HG03175 (cell line): ENCODE results near the gene GATA2.

Experiments used
- ATAC-seq: cut with Tn5 transposase; IDR thresholded peaks from one replicate; pipeline ENCODE4 v1.9.1; 2021; ENCODE audit warnings: mild to moderate bottlenecking, moderate library complexity; ENCODE audit not compliant: unreplicated experiment

GATA2 gene

GRCh38 chr3:128459461-128459820 lies 33.6 kb downstream of the GATA2 start:
- no peak for ATAC-seq

- no peak for ATAC-seq
Measured at GRCh38 chr3:128458746-128459460, 34.1 kb downstream of the GATA2 start.

- ATAC-seq: no peak
Measured at GRCh38 chr3:128457937-128458336, 35.1 kb downstream of the GATA2 start.

DNA sequence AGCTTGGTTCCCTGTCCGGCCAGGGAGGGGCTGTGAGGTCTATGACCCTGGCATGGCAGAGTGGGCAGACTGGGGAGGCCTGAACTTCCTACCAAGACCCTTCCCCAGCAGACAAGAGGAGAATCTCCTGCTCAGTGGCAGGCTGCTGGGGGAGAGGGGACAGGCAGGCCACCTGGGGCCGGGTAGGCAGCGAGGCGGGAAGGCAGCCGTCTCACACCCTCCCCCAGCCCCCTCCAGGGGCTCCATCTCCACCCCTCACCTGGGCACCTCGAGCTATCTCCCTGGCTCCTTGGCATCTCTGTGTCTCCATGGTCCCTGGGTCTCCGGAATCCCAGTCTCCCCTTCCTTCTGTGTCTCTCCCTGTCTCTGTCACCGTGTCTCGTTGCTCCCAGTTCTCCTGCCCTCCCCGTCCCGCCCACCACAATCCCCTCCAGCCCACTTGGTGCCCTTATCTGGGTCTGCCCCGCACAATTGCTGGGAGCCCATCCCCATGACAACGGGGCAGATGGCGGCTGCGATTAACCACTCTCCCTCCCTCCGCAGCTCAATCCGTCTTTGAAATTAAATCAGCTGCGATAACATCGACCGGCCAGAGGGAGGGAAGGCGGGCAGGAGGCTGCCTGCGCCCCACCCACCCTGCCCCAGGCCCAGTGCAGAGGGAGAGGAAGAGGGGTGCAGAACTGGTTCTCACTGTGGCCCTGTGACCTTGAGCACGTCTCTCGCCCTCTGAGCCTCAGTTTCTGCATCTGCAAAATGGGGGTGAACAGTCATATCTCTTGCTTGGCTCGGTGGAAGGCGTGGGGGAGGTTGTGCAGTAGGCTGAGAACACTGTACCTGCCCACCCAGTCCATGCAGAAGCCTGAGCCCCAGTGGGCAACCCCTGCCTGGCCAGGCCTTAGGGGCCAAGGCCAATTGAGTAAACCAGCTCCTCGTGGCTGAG lies 36.0 kb downstream of the GATA2 start:
- ATAC-seq: no peak

DNA sequence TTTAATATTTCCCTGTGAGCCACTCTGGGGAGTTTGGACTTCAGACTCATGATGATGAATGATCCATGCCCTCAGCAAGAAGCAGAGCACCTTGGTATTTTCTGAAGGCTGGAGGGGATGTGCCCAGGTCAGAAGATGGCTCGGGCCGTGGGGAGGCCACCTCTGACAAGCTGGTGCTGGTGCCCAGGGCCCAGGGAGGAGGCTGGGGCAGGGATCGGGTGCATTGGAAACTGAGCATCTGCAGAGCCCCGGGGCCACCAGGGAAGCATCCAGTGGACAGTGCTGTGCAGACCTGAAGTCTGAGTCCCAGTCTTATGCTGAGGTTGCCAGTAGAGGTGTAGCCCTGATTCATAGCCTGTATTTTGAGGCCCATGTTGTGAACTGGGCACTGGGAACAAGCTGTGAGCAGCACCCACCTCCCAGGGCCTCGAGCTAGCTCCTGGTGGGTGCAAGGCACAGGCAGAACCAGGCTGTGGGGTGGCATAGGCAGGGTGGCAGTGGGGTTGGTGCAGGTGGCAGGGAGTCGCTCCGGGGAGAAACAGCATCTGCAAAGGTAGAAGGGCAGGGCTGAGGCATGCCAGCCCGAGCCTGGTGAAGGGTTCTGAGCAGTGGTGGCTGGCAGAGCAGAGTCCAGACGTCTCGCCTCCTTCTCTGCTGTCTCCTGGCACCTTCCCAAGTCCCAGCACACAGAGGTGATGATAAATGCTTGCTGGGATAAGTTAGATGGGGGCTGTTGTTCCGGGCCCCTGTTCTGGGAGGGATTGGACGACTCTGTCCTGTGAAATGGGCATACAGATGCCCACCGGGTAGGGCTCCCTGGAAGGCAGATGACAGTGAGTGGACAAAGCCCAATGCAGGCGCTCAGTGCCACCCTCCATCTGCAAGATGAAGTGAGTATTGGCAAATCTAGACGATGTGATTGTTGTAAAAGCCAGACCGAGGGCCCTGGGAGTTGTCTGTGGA lies 36.9 kb downstream of the GATA2 start:
- ATAC-seq: no peak

DNA sequence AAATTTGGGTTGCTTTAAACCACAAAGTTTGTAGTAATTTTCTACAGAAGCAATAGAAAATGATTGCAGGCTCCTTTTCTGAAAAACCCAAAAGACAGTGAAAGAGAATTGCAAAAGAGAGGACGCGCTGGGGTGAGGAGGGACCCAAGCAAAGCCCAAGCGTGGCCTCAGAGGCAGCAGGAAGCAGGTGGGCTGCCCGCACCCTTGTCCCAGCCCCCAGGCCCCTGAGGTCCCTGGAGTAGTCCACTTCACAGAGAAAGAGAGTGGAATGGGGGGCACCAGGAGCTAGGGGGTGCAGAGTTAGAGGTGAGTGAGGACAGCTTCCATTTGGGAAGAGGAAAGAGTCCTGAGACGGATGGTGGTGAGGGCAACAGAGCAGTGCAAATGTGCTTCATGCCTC lies 37.9 kb downstream of the GATA2 start:
- ATAC-seq: no peak

DNA sequence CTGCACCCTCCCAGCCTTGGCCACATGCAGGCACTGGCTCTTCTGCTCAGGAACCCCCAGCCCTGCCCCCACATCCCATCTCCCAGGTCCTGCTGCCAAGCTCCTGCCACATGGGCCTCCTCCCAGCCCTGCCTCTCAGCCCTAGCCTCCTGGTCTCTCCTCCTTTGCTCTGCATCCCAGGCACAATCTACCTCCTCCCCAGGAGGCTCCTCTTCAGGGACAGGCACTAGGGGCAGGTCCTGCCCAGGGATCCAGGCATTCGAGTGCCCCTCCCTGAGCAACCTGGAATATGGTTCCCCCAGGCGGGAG lies 38.7 kb downstream of the GATA2 start:
- ATAC-seq: no peak

DNA sequence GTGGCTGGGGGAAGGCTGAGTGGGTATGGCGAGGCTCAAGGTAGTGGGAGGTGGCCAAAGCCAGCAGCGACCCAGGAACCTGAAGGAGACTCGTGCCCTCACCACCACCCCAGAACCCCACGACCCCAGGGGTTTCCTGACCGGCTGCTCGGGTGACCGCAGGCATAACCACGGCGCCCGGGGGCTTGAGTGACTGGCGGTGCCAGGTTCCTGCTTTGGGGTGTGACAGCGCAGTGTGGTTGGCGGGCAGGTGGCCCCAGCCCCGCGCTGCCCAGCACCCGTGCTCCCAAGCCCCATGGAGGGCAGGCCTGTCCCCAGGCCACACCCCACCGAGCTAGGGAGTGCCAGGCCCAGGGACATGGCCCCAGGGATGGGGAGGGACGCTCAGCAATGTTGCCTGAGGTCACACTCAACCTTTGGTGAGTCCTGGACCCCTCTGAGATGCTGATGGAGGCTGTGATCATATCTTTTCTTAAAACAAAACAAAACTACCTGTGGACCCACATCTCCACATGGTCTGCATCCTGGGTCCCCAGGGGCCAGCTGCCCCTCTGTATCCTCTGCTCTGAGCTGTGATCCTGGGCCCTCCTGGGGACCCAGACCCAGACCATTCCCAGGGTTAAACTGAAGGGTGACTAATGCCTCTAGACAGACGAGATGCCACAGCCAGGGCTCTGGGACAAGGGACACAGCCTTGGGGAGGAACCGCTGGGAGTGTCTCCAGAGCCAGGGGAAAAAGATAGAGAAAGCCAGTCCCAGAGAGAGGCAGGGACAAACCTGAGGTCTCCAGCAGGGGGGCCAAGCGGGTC lies 39.3 kb downstream of the GATA2 start:
- ATAC-seq: no peak

GRCh38 chr3:128452678-128453275 lies 40.2 kb downstream of the GATA2 start:
- ATAC-seq: no peak

DNA sequence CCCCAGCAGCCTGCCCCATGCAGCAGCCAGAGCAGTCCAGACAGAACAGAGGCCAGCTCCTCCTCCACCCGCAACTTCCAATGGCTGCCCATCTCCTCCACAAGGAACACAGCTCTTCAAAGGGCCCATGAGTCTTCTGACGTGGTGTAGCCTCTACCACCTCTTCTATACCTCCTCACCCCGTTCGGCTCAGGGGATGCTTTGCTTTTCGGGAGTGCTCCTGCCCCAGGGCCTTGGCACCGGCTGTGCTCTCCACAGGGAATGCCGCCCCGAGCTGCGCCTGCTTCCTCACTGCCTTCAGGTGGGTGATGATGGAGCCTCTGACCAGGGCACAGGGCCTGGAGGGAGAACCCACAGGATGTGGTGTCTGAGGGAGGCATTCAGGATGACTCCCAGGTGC lies 40.9 kb downstream of the GATA2 start:
- no peak for ATAC-seq

DNA sequence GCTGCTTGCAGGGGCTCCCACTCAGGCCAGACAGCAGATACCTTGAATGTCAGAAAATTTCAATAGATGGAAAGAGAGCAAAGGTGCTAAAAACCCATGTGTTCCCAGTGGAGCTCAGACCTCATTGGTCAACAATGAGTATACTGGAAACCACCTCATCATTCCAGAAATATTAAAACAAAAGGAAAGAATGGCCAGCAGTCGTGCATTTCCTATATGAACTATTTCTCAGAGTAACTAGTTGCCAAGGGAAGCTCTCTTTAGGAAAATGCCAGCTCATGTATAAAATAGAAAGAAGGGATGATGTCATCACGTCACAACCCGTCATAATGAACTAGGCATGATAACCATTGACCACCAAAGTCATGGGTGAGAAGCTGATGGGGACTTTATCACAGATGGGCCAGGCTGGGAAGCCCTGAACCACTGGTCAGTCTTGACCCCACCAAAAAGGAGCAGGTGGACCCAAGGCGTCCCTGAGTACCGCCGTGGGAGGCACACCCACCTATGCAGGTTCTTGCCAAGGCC lies 43.8 kb downstream of the GATA2 start:
- no peak for ATAC-seq

GRCh38 chr3:128448491-128448890 lies 44.5 kb downstream of the GATA2 start:
- no peak for ATAC-seq

GRCh38 chr3:128447561-128448013 lies 45.4 kb downstream of the GATA2 start:
- no peak for ATAC-seq

DNA sequence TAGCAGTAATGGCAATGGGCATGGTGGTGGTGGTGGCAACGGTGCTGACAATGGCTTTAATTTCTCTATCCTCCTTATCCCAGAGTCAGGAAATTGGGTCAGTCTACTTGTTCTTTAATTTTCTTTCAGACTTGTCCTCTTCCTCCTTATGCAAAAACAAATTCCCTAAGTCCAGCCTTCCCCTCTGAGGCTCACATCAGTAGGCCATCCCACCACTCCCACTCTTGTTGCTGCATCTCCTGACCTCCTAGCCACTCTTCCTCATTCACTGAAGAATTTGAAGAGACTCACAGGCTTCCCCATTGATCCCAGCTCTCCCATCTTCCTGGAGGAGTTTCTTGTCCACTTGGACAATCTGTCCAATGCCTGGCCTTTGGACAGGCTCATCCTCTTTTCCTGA lies 46.2 kb downstream of the GATA2 start:
- ATAC-seq: no peak

DNA sequence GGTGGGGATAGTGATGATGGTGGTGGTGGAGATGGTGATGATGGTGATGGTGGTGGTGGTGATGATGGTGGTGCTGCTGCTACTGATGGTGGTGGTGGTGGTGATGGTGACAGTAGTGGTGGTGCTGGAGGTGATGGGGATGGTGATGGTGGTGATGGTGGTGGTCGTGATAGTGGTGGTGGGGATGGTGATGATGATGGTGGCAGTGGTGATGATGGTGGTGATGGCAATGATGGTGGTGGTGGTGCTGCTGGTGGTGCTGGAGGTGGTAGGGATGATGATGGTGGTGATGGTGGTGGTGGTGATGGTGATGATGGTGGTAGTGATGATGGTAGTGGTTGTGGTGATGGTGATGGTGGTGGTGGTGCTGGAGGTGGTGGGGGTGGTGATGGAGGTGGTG lies 47.6 kb downstream of the GATA2 start:
- no peak for ATAC-seq

DNA sequence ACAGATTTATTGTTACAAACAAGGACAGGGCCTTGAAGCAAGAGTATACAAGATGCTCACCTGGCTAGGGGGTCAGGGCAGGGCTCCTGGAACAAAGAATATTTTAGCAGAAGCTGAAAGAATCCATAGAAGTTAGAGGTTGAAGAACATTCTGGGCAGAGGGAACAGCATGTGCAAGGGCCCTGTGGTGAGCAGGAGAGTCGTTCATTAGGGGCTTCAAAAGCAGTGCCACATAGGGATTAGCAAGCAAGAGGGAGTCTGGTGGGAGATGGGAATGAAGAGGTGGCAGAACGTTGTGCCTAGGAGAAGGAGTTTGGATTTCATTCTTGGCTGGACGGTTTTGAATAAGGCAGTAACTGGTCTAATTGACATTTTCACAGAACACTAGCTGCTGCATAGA lies 49.2 kb downstream of the GATA2 start:
- no peak for ATAC-seq

DNA sequence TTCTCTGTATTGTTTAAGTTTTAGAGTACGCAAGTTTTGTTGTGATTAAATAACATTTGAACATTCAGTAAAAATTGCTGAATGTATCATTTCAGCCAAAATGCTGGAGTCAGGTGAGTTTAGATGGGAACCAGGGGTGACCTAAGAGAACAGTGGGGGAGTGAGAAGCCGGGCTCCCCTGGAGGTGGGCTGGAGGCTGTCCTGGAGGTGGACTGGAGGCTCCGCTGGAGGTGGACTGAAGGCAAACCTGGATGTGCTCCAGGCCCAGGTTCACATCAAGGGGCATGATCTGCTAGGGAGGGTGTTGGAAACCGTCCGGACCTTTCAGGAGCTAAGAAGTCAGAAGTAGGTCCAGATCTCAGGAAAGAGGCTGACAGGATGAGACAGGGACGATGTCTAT lies 50.1 kb downstream of the GATA2 start:
- no peak for ATAC-seq

GRCh38 chr3:128442070-128442469 lies 50.9 kb downstream of the GATA2 start:
- no peak for ATAC-seq

DNA sequence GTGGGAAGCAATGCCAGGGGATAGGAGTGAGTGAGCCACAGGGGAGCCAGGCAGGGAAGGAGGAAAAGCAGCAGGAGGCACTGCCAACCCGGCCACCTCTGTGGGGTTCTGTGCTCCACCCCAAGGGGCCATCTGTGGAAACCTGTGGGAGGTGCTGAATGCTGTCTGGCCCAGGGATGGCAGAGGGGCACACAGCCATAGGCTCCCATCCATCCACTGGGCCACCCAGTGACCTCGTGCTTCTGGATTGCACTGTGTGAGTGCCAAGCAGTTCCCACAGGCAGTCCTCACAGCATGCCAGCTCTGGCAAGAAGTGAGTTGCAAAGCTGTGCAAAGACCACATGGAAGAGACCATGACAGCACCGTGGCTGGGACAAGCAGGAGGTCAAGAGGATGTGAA lies 53.8 kb downstream of the GATA2 start:
- ATAC-seq: no peak
